ENCODE results near the gene CUL3.

DNA sequence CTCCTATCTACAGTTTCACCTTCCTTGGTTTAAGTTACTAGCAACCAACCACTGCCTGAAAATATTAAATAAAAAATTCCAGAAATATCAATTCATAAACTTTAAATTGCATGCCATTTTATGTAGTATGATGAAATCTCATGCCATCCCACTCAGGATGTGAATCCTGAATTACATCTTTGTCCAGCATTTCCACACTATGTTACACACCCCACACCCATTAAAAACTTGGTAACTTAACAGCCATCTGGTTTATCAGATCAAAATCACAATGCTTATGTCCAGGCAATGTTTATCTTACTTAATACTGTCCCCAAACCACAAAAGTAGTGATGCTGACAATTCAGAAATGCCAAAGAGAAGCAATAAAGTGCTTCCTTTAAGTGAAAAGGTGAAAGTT, 21.6 kb downstream of the CUL3 start:
- TF ChIP-seq, protein P1, sequence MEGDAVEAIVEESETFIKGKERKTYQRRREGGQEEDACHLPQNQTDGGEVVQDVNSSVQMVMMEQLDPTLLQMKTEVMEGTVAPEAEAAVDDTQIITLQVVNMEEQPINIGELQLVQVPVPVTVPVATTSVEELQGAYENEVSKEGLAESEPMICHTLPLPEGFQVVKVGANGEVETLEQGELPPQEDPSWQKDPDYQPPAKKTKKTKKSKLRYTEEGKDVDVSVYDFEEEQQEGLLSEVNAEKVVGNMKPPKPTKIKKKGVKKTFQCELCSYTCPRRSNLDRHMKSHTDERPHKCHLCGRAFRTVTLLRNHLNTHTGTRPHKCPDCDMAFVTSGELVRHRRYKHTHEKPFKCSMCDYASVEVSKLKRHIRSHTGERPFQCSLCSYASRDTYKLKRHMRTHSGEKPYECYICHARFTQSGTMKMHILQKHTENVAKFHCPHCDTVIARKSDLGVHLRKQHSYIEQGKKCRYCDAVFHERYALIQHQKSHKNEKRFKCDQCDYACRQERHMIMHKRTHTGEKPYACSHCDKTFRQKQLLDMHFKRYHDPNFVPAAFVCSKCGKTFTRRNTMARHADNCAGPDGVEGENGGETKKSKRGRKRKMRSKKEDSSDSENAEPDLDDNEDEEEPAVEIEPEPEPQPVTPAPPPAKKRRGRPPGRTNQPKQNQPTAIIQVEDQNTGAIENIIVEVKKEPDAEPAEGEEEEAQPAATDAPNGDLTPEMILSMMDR (IDR thresholded peaks at IDR 0.05; ENCODE audit: insufficient read depth, low read depth, low read length): no peak
- TF ChIP-seq EZH2 (IDR thresholded peaks at IDR 0.05; ENCODE audit: insufficient read depth, low read length): no peak

All from astrocyte (in vitro differentiated cells and primary cell).